Activated T-cell treated with anti-CD3 and anti-CD28 coated beads for 48 hours (primary cell): ENCODE results near the gene UHRF1.
"Not testable (repeated sequence)": the region's sequence is repeated elsewhere in the genome, so short reads cannot be mapped to it uniquely, and the experiment has no call there.

ENCODE experiments used
- DNase-seq: peaks from one replicate; pipeline ENCODE4 v3.0.0-alpha.2; 2020; ENCODE audit warnings: low read depth

The UHRF1 gene

GRCh38 chr19:4937060-4937459, 27.8 kb downstream of the UHRF1 start:
- no peak for DNase-seq

GRCh38 chr19:4938461-4938860, 29.2 kb downstream of the UHRF1 start:
- DNase-seq = not testable (repeated sequence)

- no peak for DNase-seq
These were observed 30.2 kb downstream of the UHRF1 start for GRCh38 chr19:4939466-4939865.

GRCh38 chr19:4941638-4942169, 32.4 kb downstream of the UHRF1 start:
- DNase-seq = not testable (repeated sequence)

GRCh38 chr19:4950650-4951049, 41.3 kb downstream of the UHRF1 start:
- not testable (repeated sequence) for DNase-seq

- no peak for DNase-seq
These were observed 42.4 kb downstream of the UHRF1 start for GRCh38 chr19:4951656-4952055.

- no peak for DNase-seq
These were observed 43.6 kb downstream of the UHRF1 start for GRCh38 chr19:4952945-4953344.

GRCh38 chr19:4954320-4955149, 45.2 kb downstream of the UHRF1 start:
- not testable (repeated sequence) for DNase-seq

- DNase-seq = no peak
These were observed 46.0 kb downstream of the UHRF1 start for GRCh38 chr19:4955274-4955673.

GRCh38 chr19:4957981-4958380, 48.7 kb downstream of the UHRF1 start:
- no peak for DNase-seq

GRCh38 chr19:4962085-4962619, 52.9 kb downstream of the UHRF1 start:
- DNase-seq = no peak

GRCh38 chr19:4965061-4965460, 55.8 kb downstream of the UHRF1 start:
- no peak for DNase-seq

- no peak for DNase-seq
These were observed 57.3 kb downstream of the UHRF1 start for GRCh38 chr19:4966591-4966990.

GRCh38 chr19:4967738-4968461, 58.6 kb downstream of the UHRF1 start:
- DNase-seq = no peak

GRCh38 chr19:4968462-4969291, 59.4 kb downstream of the UHRF1 start, which contains the start of gene KDM4B:
Gene KDM4B, plus strand, starts transcription at chr19:4969113. Its CDS starts 63,778 bp downstream, at chr19:5032891.
- DNase-seq = peak; percentile 100

GRCh38 chr19:4969292-4969771, 60.0 kb downstream of the UHRF1 start:
- no peak for DNase-seq

GRCh38 chr19:4969772-4970531, 60.7 kb downstream of the UHRF1 start:
- DNase-seq = no peak

- no peak for DNase-seq
These were observed 61.5 kb downstream of the UHRF1 start for GRCh38 chr19:4970558-4971423.

- DNase-seq = no peak
These were observed 62.1 kb downstream of the UHRF1 start for GRCh38 chr19:4971424-4971793.
